Measurements from ENCODE around the gene TP53INP2. TPM values are rescaled to one million over a fixed set of nuclear protein-coding genes. Genes with fewer than 3 reads are reported as not detected.
A peak's percentile ranks its signal among the peaks of the same experiment; 100 is the strongest.

The TP53INP2 gene
- total and polyA plus RNA-seq, 9 of the 15 experiments (the other 6 are each of a cell fraction or from before 2014, with no cell fraction given) = 0.43 to 5.0 (median 1.3) TPM

- TF ChIP-seq, protein P1, sequence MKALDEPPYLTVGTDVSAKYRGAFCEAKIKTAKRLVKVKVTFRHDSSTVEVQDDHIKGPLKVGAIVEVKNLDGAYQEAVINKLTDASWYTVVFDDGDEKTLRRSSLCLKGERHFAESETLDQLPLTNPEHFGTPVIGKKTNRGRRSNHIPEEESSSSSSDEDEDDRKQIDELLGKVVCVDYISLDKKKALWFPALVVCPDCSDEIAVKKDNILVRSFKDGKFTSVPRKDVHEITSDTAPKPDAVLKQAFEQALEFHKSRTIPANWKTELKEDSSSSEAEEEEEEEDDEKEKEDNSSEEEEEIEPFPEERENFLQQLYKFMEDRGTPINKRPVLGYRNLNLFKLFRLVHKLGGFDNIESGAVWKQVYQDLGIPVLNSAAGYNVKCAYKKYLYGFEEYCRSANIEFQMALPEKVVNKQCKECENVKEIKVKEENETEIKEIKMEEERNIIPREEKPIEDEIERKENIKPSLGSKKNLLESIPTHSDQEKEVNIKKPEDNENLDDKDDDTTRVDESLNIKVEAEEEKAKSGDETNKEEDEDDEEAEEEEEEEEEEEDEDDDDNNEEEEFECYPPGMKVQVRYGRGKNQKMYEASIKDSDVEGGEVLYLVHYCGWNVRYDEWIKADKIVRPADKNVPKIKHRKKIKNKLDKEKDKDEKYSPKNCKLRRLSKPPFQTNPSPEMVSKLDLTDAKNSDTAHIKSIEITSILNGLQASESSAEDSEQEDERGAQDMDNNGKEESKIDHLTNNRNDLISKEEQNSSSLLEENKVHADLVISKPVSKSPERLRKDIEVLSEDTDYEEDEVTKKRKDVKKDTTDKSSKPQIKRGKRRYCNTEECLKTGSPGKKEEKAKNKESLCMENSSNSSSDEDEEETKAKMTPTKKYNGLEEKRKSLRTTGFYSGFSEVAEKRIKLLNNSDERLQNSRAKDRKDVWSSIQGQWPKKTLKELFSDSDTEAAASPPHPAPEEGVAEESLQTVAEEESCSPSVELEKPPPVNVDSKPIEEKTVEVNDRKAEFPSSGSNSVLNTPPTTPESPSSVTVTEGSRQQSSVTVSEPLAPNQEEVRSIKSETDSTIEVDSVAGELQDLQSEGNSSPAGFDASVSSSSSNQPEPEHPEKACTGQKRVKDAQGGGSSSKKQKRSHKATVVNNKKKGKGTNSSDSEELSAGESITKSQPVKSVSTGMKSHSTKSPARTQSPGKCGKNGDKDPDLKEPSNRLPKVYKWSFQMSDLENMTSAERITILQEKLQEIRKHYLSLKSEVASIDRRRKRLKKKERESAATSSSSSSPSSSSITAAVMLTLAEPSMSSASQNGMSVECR (CRISPR knock-in tag; IDR thresholded peaks at IDR 0.05) = 0 out of 2 replicates have a peak, but pooled peaks have one; percentile 31
- TF ChIP-seq POLR2AphosphoS5 (IDR thresholded peaks at IDR 0.05; ENCODE audit: control insufficient read depth, insufficient read depth, low read depth, low read length) = no peak
- TF ChIP-seq BRD9 (IDR thresholded peaks at IDR 0.05; ENCODE audit: low read depth, partially characterized antibody) = peak; percentile 41
- TF ChIP-seq ZNF134 (CRISPR knock-in tag; conservative IDR thresholded peaks at IDR 0.05) = no peak
- 0 out of 2 replicates have a peak, but pooled peaks have one; percentile 4 for TF ChIP-seq ZNF589 (CRISPR knock-in tag; IDR thresholded peaks at IDR 0.05; ENCODE audit: low read depth)
- TF ChIP-seq, protein P2, sequence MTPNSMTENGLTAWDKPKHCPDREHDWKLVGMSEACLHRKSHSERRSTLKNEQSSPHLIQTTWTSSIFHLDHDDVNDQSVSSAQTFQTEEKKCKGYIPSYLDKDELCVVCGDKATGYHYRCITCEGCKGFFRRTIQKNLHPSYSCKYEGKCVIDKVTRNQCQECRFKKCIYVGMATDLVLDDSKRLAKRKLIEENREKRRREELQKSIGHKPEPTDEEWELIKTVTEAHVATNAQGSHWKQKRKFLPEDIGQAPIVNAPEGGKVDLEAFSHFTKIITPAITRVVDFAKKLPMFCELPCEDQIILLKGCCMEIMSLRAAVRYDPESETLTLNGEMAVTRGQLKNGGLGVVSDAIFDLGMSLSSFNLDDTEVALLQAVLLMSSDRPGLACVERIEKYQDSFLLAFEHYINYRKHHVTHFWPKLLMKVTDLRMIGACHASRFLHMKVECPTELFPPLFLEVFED (CRISPR knock-in tag; conservative IDR thresholded peaks at IDR 0.05) = 0 out of 2 replicates have a peak, but pooled peaks have one; percentile 34
- TF ChIP-seq ZNF318 (IDR thresholded peaks at IDR 0.05; ENCODE audit: borderline replicate concordance in 1 of 2, low read depth in 1 of 2) = 0 out of 4 replicates have a peak, but pooled peaks of 1 of the 2 experiments have one; percentile 27
- TF ChIP-seq HBP1 (CRISPR knock-in tag; IDR thresholded peaks at IDR 0.05) = 0 out of 2 replicates have a peak, but pooled peaks have one; percentile 56
- no peak for TF ChIP-seq TBP (optimal IDR thresholded peaks at IDR 0.05; ENCODE audit: low read depth, low read length)
- no peak for TF ChIP-seq ZNF184 (CRISPR knock-in tag; IDR thresholded peaks at IDR 0.05)
Measured at GRCh38 chr20:34703424-34704176, 544 bp upstream of the TP53INP2 start (continued).
